Measurements from ENCODE around the gene MRPS16. TPM values are rescaled to one million over a fixed set of nuclear protein-coding genes. Genes with fewer than 3 reads are reported as not detected.
"Not testable (repeated sequence)": the region's sequence is repeated elsewhere in the genome, so short reads cannot be mapped to it uniquely, and the experiment has no call there.

MRPS16 gene
- total RNA-seq, result 100 to 1,000 TPM; 122 to 129 TPM

DNA sequence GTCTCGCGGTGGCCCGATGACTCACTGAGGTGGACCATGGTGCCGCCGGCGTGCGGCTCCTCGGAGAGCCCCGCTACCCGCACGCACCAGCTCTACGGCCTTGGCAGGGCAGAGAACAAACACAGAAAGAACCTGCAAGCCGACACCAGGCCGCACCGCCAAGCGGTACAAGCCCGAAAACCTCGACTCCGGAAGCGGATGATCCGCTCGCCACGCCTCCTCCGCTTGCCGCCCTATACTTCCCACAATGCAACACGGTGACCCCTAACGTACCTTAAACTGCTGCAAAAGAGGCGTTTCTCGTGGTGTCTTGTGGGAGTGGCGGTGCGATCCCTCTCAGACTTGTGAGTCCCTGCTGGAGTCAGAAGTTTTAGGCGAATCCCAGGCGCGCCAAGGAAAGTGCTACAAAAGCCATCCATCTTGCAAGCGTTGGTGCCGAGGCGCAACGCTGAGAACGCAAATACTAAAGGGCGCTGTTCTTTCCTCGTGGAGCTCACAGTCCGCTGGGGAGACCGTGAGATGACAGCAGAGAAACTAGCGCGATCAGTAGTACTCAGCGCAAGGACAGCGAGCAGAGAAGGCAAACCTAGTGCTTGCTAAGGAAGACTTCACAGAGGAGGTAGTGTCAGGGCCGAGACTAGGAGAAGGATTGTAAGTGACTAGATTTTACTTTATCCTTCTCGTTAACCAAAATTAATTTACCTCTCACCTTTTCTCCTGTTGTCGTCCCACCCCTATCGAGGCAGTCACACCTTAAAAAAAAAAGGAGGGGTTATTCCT lies at the start of gene MRPS16:
Gene MRPS16 (minus strand): TSS at position 200 of the 780 bp plus-strand sequence. CDS start 162 bp downstream, at position 38.
- ATAC-seq (replicated peaks in 1 of 2), result peak; percentile 91 to 92
- Mint-ChIP-seq H3K4me1 (ENCODE audit: low read depth) (peaks cover 42% of the 10 kb centered on the region), H3K27ac (peak within 1 kb of the TSS; percentile 93), H3K4me3 (peak within 1 kb of the TSS; percentile 97 to 99), H3K36me3 (ENCODE audit: insufficient read depth in 2 of 2) (peaks cover 17 to 21% of the 10 kb centered on the region in 2 donors), H3K9me3 (no peaks in the 10 kb centered on the region), H3K27me3 (ENCODE audit: low read depth) (no peaks in the 10 kb centered on the region)
- DNase-seq, result peak; percentile 90 to 95

DNA sequence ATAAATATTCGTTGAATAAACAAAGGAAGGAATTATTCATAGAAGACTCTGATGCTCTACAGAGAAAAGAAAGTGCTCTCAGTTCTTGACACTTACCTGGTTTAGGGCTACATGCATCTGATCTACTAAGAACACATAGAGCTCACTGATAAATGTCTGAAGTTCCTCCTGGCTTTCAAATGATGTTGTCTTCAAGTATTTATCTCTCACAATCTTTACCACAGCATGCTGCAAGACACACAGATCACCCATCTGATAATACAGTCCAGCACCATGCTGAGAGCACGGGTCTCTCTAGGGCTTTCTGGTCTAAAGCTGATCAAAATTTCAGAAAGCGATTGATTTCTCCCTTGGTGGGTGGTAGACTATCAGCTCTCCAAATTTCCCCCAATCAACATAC lies 44.5 kb upstream of the MRPS16 start:
- no peak for DNase-seq

DNA sequence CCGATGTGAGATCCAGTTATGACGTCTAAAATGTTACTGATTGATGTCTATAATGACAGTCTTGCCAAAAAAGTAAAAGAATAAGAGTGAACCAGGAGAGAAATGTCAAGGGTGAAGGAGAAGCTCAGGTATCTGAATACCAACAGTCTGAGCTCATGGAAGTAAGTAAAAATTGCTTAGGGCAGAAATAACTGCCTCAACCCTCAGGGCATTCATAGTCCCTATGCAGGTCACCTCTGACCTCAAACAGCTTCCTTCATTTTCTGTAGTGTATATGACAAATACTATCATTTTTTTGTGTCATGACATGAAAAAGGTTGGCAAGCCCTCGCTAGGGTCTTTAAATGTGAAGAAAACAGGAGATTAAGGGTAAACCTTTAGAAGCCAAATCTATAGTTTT lies 41.0 kb upstream of the MRPS16 start:
- H3K9me3 Mint-ChIP-seq, result peaks cover 2% of the 10 kb centered on the region in 2 donors
- no peak for DNase-seq
- H3K36me3 Mint-ChIP-seq (ENCODE audit: insufficient read depth in 2 of 2), result peaks cover 5 to 10% of the 10 kb centered on the region in 2 donors
- H3K27ac Mint-ChIP-seq, result no peak overlapping the region
- ATAC-seq (replicated peaks in 1 of 2), result no peak
- no peaks in the 10 kb centered on the region for H3K27me3 Mint-ChIP-seq (ENCODE audit: low read depth)
- peaks cover 5% of the 10 kb centered on the region for H3K4me1 Mint-ChIP-seq (ENCODE audit: low read depth)
- no peak overlapping the region for H3K4me3 Mint-ChIP-seq

More for the DNA sequence above, 44.5 kb upstream of the MRPS16 start:
- Mint-ChIP-seq H3K4me3 (no peak overlapping the region), H3K9me3 (no peaks in the 10 kb centered on the region), H3K36me3 (ENCODE audit: insufficient read depth in 2 of 2) (no peaks in the 10 kb centered on the region), H3K4me1 (ENCODE audit: low read depth) (peaks cover 5% of the 10 kb centered on the region), H3K27ac (no peak overlapping the region), H3K27me3 (ENCODE audit: low read depth) (no peaks in the 10 kb centered on the region)
- ATAC-seq (replicated peaks in 1 of 2), result peak in 1 of 2 donors; percentile 15

DNA sequence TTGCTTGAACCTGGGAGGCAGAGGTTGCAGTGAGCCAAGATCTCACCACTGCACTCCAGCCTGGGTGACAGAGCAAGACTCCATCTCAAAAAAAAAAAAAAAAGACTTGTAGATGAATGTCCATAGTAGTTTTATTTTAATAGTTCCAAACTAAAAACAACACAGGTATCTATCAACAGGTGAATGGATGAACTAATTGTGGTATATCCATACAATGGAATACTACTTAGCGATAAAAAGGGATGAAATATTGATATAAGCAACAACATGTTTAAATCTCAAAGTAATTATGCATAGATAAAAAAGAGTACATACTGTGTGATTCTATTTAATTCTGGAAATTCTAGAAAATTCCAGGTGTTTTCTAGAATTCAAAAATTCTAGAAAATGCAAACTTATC lies 37.5 kb upstream of the MRPS16 start:
- no peak overlapping the region for H3K4me3 Mint-ChIP-seq
- no peak for ATAC-seq (replicated peaks in 1 of 2)

DNA sequence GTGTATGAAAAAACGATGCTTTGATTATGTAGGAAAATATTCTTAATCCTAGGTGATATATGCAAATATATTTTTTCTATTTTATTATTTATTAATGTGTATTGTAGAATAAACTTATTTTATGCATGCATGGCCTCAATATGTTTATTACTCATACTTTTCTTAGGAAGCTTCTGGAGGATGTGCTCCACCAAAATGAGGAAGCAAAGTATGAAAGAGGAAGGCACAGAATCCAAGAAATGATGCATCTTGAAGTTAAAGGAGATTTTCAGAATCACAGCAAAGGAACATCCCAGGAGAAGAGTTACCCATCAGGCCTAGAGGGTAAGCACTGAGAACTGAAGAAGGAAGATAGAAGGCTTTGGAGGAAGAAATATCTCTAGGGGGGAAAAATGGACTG lies 35.0 kb upstream of the MRPS16 start:
- ATAC-seq (replicated peaks in 1 of 2) (no peak), DNase-seq (no peak)
- no peaks in the 10 kb centered on the region for H3K27me3 Mint-ChIP-seq (ENCODE audit: low read depth)
- peaks cover 5 to 10% of the 10 kb centered on the region in 2 donors for H3K36me3 Mint-ChIP-seq (ENCODE audit: insufficient read depth in 2 of 2)
- H3K27ac Mint-ChIP-seq, result no peak overlapping the region
- H3K4me1 Mint-ChIP-seq (ENCODE audit: low read depth), result no peaks in the 10 kb centered on the region
- no peak overlapping the region for H3K4me3 Mint-ChIP-seq
- H3K9me3 Mint-ChIP-seq, result peaks cover 2% of the 10 kb centered on the region in 2 donors

More for the DNA sequence above, 37.5 kb upstream of the MRPS16 start:
- Mint-ChIP-seq H3K36me3 (ENCODE audit: insufficient read depth in 2 of 2) (peaks cover 5 to 10% of the 10 kb centered on the region in 2 donors), H3K27me3 (ENCODE audit: low read depth) (no peaks in the 10 kb centered on the region), H3K9me3 (peaks cover 2% of the 10 kb centered on the region in 2 donors), H3K4me1 (ENCODE audit: low read depth) (no peaks in the 10 kb centered on the region), H3K27ac (no peak overlapping the region)
- no peak for DNase-seq

DNA sequence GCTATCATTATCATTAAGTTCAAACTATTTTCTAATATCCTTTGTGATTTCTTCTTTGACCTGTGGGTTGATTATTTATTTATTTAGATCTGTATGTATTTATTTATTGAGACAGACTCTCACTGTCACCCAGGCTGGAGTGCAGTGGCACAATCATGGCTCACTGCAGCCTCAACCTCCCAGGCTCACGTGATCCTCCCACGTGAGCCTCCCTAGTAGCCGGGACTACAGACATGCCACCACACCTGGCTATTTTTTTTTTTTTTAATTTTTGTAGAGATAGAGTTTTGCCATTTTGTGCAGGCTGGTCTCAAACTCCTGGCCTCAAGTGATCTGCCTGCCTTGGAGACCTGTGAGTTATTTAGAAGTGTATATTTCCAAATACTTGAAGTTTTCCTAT lies 28.7 kb upstream of the MRPS16 start:
- ATAC-seq (replicated peaks in 1 of 2), result no peak
- H3K4me1 Mint-ChIP-seq (ENCODE audit: low read depth), result no peaks in the 10 kb centered on the region
- H3K27me3 Mint-ChIP-seq (ENCODE audit: low read depth), result no peaks in the 10 kb centered on the region
- no peak for DNase-seq
- H3K9me3 Mint-ChIP-seq, result no peaks in the 10 kb centered on the region
- H3K4me3 Mint-ChIP-seq, result no peak overlapping the region
- H3K27ac Mint-ChIP-seq, result no peak overlapping the region
- H3K36me3 Mint-ChIP-seq (ENCODE audit: insufficient read depth in 2 of 2), result no peaks in the 10 kb centered on the region

DNA sequence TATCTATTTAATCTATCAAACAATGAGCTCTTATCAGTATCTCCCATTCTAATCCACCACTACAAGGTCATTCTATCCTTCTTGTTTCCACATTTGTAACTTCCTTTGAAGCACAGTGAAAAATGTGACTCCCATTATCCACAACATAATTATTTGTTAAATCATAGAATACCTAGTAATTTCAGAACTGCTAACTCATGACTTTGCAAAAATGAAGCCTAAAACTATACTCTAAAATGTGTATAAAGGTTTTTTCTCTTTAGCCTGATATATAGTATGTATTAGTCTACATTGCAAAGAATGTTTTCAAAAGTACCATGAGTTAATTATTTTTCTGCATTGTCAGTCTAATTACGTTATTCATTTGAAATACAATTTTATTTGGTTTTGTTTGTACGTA lies 12.0 kb upstream of the MRPS16 start:
- Mint-ChIP-seq H3K36me3 (ENCODE audit: insufficient read depth in 2 of 2) (no peaks in the 10 kb centered on the region), H3K27ac (peak overlapping the region; percentile 69), H3K9me3 (no peaks in the 10 kb centered on the region), H3K4me3 (no peak overlapping the region), H3K27me3 (ENCODE audit: low read depth) (no peaks in the 10 kb centered on the region), H3K4me1 (ENCODE audit: low read depth) (peaks cover 11% of the 10 kb centered on the region)
- DNase-seq (no peak), ATAC-seq (replicated peaks in 1 of 2) (no peak)

DNA sequence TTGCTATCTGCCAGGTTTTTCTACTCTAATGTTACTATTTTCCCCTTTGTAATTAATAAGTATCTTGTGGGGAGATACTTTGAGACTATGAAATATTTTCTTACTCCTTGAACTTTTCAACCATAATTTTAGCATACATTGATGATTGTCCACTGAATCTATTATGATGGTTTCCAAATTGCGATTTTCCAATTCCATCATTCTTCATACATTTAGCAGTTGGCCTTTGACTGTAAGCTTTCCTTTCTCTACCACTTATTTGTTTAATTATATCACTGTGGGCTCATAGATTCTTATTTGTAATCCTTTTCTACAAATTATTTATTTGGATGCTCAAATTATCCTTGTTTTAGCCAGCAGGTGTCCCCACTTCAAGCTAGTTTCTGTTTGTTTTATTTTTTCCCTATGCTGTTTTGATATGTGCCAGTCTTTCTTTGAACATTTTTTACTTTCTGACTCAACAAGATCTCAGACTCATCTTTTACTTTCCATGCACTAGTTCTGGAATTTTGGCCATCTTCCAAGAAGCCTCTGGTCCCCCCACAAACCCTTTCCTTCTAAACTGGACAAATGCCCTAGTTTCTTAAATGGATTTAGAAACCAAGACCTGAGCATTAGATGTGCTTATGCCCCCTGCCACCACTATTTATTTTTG lies 11.4 kb upstream of the MRPS16 start:
- DNase-seq (no peak), ATAC-seq (replicated peaks in 1 of 2) (no peak)
- no peaks in the 10 kb centered on the region for H3K27me3 Mint-ChIP-seq (ENCODE audit: low read depth)
- H3K4me3 Mint-ChIP-seq, result no peak overlapping the region
- peaks cover 0 to 5% of the 10 kb centered on the region in 2 donors for H3K9me3 Mint-ChIP-seq
- no peaks in the 10 kb centered on the region for H3K36me3 Mint-ChIP-seq (ENCODE audit: insufficient read depth in 2 of 2)
- H3K27ac Mint-ChIP-seq, result no peak overlapping the region
- peaks cover 11% of the 10 kb centered on the region for H3K4me1 Mint-ChIP-seq (ENCODE audit: low read depth)

DNA sequence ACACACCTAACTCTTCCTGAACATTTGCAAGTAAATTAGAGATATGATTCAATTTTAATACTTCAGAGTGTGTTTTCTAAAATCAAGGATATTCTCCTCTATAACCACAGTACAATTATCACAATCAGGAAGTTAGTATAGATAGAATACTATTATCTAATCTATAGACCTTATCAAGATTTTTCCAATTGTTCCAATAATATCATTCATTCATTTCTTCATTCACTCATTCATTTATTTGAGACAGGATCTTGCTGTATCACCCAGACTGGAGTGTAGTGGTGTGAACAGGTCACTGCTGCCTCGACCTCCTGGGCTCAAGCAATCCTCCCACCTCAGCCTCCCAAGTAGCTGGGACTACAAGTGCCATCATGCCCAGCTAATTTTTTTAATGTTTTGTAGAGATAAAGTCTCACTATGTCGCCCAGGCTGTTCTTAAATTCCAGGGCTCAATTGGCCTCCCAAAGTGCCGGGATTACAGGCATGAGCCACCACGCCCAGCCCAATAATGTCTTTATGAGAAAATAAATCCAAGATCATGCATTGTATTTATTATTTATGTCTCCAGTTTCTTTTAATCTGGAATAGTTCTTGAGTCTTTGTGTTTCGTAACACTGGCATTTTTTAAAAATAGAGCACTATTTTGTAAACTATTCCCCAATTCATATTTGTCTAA lies 10.6 kb upstream of the MRPS16 start:
- peaks cover 2 to 8% of the 10 kb centered on the region in 2 donors for H3K9me3 Mint-ChIP-seq
- H3K4me1 Mint-ChIP-seq (ENCODE audit: low read depth), result peaks cover 11% of the 10 kb centered on the region
- no peaks in the 10 kb centered on the region for H3K36me3 Mint-ChIP-seq (ENCODE audit: insufficient read depth in 2 of 2)
- ATAC-seq (replicated peaks in 1 of 2) (no peak), DNase-seq (no peak)
- H3K4me3 Mint-ChIP-seq, result no peak overlapping the region
- H3K27ac Mint-ChIP-seq, result no peak overlapping the region
- no peaks in the 10 kb centered on the region for H3K27me3 Mint-ChIP-seq (ENCODE audit: low read depth)

DNA sequence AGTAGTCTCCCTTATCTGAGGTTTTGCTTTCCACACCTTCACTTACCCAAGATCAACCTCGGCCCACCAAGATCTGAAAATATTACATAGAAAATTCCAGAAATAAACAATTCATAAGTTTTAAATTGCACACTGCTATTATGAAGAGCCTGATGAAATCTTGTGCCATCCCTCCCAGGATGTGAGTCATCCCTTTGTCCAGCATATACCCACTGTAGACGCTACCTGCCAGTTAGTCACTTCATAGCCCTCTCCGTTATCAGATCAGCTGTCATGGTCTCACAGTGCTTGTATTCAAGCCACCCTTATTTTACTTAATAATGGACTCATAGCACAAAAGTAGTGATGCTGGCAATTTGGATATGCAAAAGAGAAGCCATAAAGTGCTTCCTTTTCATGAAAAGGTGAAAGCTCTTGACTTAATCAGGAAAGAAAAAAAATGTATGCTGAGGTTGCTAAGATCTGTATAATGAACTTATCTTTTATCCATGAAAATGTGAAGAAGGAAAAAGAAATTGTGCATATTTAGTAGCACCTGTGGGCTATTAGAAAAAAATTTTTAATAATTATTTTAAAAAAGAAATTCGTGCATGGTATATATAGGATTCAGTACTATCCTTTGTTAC lies 9.8 kb upstream of the MRPS16 start:
- peaks cover 11% of the 10 kb centered on the region for H3K4me1 Mint-ChIP-seq (ENCODE audit: low read depth)
- H3K4me3 Mint-ChIP-seq, result no peak overlapping the region
- ATAC-seq (replicated peaks in 1 of 2) (peak; percentile 80 to 85), DNase-seq (peak in 1 of 2 donors; percentile 28)
- no peaks in the 10 kb centered on the region for H3K27me3 Mint-ChIP-seq (ENCODE audit: low read depth)
- H3K36me3 Mint-ChIP-seq (ENCODE audit: insufficient read depth in 2 of 2), result no peaks in the 10 kb centered on the region
- H3K9me3 Mint-ChIP-seq, result peaks cover 2 to 8% of the 10 kb centered on the region in 2 donors
- H3K27ac Mint-ChIP-seq, result peak overlapping the region; percentile 94

DNA sequence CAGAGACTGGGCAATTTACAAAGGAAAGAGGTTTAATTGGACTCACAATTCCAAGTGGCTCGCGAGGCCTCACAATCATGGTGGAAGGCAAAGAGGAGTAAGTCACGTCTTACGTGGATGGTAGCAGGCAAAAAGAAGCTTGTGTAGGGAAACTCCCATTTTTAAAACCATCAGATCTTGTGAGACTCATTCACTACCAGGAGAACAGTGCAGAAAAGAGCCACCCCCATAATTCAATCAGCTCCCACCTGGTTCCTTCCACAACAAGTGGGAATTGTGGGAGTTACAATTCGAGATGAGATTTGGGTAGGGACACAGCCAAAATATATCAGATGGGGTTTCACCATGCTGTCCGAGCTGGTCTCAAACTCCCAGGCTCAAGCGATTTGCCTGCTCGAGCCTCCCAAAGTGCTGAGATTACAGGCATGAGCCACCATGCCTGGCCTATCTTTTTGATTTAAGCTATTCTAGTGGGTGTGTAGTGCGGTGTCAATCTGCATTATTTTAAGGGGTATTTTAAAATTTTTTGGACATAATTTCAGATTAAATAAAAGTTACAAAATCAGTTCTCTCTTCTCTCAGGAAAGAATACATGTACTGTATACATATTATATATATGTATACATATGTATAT lies 9.0 kb upstream of the MRPS16 start:
- Mint-ChIP-seq H3K27ac (no peak overlapping the region), H3K4me1 (ENCODE audit: low read depth) (peaks cover 11% of the 10 kb centered on the region), H3K27me3 (ENCODE audit: low read depth) (no peaks in the 10 kb centered on the region), H3K9me3 (peaks cover 2 to 8% of the 10 kb centered on the region in 2 donors), H3K4me3 (no peak overlapping the region), H3K36me3 (ENCODE audit: insufficient read depth in 2 of 2) (no peaks in the 10 kb centered on the region)
- ATAC-seq (replicated peaks in 1 of 2) (no peak), DNase-seq (no peak)

DNA sequence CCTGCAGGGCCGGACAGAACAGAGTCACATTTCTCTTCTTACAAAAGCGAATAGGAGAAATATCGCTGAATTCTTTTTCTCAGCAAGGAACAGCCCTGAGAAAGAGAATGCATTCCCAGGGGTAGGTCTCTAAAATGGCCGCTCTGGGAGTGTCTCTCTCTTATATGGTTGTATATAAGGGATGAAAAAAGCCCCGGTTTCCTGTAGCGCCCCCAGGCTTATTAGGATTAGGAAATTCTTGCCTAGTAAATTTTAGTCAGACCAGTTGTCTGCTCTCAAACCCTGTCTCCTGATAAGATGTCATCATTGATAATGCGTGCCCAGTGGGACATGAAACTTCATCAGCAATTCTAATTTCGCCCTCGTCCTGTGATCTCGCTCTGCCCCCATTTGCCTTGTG lies 6.2 kb upstream of the MRPS16 start:
- not testable (repeated sequence) for H3K4me3 Mint-ChIP-seq

More for the DNA sequence above, 6.2 kb upstream of the MRPS16 start:
- not testable (repeated sequence) for DNase-seq; H3K27me3 Mint-ChIP-seq (ENCODE audit: low read depth); ATAC-seq (replicated peaks in 1 of 2); H3K36me3 Mint-ChIP-seq (ENCODE audit: insufficient read depth in 2 of 2); H3K9me3 Mint-ChIP-seq; H3K27ac Mint-ChIP-seq
- peaks cover 11% of the 10 kb centered on the region for H3K4me1 Mint-ChIP-seq (ENCODE audit: low read depth)
